Astrocyte of the hippocampus (primary cell): Measurements from ENCODE around the gene HES5.
A peak's percentile ranks its signal among the peaks of the same experiment; 100 is the strongest.
"Not testable (repeated sequence)": the region's sequence is repeated elsewhere in the genome, so short reads cannot be mapped to it uniquely, and the experiment has no call there.

ENCODE experiments used
- DNase-seq: peaks from one replicate; pipeline ENCODE4 v3.0.0; 2011; ENCODE audit warnings: low read depth, low spot score

Gene HES5, protein sequence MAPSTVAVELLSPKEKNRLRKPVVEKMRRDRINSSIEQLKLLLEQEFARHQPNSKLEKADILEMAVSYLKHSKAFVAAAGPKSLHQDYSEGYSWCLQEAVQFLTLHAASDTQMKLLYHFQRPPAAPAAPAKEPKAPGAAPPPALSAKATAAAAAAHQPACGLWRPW

DNA sequence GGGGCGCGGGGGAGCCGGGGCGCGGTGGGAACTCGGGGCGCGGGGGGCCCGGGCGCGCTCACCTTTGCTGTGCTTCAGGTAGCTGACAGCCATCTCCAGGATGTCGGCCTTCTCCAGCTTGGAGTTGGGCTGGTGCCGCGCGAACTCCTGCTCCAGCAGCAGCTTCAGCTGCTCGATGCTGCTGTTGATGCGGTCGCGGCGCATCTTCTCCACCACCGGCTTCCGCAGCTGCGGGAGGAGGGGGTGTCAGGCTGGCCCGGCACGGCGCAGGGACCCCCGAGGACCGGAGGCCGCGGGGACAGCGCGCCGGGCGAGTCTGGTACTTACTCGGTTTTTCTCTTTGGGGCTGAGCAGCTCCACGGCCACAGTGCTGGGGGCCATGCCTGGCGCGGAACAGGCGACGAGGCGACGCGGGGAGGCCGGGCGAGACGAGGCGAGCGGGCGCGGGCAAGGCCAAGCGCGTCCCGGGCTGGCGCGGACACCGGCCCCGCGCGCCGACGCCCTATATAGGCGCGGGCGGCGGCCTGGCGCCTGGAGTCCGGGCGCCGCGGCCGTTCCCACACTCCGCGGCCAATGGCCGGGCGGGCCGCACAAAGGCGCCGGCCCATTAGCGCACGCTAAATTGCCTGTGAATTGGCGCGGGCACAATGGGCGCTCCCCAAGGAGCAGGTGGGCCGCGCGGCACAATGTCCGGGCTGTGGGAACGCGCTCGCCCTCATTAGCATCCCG lies at the start of gene HES5:
Gene HES5 (minus strand): TSS at position 480 of the 729 bp plus-strand sequence. CDS start 99 bp downstream, at position 381.
- DNase-seq: peak; percentile 67

DNA sequence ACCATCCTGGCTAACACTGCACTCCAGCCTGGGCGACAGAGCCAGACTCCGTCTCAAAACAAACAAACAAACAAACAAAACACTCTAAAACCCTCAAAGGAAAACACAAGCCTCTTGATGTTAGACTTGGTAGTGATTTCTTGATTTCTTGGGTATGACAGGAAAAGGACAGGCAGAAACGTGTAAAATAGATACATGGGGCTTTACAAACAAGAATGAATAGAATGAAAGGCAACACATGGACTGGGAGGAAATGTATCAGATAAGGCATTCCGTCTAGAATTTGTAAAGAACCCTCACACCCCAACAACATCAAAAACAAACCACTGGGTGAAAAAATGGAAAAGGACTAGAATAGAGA lies 48.7 kb upstream of the HES5 start:
- no peak for DNase-seq

DNA sequence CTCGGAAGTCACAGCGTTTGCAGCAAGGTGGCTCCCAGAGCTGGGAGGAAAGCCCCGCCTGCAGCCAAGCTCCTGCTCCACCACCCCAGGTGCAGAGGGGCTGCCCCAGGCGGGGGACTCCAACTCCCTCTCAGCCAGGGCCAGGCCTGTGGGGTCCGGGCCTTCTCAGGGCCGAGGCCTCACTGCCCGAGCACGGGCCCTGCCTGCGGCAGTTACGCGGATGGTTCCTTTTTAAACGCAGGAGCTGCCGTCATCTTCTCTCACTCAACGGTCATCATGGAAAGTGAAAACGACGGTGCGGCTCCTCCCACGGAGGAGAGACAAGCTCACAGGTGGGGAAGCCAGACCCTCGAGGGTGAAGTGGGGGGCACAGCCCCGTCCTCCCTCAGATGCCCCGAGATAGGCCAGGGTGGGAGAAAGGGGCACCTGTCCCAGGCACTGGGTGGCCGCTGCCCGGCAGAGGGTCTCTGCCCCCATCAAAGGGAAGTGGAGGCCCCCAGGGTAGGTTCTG lies 47.6 kb upstream of the HES5 start:
- DNase-seq: not testable (repeated sequence)

DNA sequence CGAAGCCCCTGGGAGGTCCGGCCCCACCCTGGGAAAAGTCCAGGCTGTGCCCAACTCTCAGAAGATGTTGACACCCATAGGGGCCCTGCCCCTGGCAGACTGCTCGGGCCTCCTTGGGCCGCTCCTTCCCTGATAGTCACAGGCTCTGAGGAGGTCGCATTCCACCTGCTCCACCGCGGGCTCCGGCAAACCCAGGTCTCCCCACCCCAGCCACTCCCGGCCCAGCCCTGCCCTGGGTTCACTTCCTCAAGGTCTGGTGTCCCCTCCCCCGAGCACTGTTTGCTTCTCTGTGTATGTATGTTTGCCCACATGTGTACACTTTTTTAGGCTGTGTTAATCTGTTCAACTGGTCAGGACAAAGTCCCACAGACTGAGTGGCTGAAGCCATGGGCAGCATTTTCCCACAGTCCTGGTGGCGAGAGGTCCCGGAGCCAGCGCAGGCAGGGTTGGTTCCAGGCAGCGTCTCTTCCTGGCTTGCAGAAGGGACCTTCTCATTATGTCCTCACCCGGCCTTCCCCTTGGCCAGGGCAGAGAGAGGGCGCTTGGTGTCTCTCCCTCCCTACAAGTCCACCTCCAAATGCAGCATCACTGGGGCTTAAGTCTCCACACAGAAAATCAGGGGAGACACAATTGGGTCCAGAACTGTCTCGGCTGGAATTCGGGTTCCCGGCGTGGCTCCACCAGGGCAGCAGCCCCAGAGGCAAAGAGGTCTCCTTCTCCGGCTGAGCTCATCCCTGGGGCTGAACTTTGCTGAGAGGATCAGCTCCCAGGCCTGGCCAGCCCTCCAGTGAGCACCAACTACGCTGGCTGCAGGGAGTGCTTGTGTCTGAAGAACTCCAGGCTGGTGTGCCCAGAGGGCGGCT lies 46.0 kb upstream of the HES5 start:
- DNase-seq: no peak

DNA sequence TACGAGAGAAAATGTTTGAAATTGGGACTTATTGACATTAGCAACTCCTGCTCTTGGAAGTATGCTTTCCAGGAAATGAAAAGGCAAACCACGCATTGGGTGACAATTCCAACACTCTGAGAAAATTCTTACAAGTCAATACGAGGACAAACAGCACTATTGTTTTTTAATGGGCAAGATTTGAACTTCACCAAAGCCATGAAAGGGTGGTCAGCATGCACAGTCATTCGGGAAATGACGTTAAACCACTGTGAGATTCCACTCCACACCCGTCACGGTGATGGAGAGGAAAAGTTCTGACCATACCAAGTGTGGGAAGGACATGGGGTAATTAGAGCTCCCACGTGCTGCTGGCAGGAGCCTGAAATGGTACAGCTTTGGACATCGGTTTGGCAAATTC lies 44.3 kb upstream of the HES5 start:
- no peak for DNase-seq

DNA sequence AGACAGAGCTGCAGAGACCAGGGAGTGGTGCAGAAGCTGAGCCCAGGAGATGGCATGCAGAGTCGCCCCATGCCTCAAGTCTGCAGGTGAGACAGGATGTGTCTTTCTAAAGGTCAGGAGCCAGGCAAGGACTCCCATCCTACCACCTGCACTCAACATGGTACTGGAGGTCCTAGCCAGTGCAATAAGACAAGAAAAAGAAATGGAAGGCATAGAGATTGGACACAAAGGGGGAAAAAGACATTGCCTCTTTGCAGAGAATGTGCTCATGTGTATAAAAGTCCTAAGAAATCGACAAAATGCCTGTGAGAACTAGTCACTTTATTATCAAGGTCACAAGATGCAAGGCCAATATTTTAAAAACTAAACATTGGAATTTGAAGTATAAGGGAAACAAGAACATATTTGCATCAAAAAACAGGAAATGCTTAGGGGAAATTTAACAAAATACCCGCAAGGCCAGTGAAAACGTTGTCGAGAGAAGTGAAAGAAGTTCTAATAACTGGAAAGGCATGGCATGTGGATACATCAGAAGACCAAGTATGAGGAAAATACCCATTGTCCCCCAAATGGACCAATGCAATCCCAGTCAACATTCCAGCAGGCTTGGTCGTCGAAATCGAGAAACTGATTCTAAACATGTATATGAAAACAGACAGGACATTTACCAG lies 43.3 kb upstream of the HES5 start:
- no peak for DNase-seq

DNA sequence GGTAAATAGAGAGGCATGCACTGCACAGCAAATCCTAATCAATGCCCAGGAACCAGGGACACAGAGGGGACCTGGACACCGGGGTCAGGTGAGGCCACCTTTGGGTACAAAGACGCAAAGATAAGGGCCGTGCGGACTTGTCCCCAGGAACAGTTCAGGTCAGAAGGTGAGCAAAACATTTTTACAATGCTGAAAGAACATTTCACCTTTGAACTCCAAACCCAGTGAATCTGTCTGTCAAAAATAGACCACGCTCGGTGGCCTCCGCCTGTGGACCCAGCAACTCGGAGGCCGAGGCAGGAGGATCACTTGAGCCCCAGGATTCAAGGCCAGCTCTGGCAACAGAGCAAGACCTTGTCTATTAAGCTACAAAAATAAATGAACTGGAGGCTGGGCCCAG lies 41.3 kb upstream of the HES5 start:
- no peak for DNase-seq

DNA sequence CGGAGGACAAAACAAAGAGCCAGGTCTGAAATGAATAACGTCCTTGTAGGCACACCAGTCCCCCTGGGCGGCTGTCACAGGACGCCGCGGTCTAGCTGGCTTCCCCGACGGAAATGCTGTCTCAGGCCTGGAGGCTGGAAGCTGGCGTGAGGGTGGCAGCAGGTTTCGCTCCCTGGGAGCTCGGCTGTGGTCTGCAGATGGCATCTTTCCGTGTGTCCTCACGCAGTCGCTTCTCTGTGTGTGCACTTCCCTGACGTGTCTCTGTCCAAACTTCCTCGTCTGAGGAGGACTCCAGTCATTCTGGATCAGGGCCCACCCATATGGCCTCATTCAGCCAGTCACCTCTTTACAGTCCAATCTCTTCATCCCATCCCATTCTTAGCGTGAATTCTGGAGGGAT lies 40.3 kb upstream of the HES5 start:
- DNase-seq: no peak

DNA sequence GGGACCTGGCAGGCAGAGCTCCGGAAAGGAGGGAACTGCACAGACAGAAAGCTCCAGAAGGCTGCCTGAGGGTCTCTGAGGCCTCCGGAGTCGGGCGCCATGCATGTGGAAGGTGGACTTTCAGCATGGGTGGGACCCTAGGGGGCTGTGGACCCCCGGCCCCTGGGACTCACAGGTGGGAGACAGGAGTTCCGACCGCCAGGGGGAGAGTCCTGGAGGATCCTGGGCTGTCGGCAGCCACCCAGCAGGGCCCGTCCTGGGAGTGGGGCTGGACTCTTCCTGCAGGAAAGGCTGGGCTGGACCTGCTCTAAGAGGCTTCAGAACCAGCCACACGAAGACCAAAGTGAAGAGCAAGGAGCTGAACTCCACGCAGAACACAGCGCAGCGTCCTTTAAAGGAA lies 39.6 kb upstream of the HES5 start:
- DNase-seq: not testable (repeated sequence)

DNA sequence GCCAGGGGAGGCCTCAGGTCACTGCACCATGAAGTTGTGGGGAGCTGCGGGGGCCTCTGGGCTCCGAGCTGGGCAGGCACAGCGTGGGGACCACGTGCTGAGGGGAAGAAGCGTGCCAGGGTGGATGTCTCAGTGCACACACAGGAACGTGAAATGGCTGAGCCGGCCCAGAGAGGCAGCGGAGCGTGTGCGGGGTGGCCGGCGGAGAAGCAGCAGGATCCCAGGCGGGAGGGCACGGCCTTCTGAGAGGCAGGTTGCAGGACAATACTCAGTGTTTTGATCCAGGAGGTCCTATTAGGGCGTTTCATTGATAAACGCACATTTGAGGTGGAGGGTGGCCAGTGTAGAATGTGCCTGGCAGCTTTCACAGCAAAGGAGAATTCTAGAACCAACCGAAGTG lies 39.0 kb upstream of the HES5 start:
- no peak for DNase-seq

DNA sequence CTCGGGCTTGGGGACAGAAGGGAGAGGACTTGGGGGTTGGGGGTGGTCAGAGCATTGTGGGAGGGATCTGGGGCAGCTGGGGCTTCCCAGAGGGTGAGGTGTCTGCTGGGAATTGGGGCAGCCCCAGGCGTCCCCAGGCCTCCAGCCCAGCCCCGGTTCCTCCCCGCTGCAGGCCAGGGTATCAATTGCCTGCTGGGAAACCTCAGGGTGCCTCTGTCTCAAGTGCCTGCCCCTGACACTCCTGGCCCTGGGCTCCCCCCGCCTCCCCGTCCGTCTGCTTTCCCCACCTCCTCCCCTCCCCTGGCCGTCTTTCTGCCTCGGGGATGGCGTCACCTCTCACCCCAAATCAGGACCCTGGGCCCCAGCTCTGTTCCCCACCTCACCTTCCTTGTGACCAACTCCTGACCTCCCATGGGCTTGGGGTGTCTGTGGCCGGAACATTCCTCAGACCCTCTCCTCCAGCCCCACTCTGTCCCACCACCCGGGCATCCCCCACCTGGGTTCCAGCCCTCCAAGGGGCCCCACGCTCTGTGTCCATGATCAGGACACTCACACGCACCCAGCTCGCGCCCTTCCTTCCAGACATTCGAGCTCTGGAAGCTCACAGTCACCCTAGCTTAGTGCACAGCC lies 38.2 kb upstream of the HES5 start:
- DNase-seq: not testable (repeated sequence)

DNA sequence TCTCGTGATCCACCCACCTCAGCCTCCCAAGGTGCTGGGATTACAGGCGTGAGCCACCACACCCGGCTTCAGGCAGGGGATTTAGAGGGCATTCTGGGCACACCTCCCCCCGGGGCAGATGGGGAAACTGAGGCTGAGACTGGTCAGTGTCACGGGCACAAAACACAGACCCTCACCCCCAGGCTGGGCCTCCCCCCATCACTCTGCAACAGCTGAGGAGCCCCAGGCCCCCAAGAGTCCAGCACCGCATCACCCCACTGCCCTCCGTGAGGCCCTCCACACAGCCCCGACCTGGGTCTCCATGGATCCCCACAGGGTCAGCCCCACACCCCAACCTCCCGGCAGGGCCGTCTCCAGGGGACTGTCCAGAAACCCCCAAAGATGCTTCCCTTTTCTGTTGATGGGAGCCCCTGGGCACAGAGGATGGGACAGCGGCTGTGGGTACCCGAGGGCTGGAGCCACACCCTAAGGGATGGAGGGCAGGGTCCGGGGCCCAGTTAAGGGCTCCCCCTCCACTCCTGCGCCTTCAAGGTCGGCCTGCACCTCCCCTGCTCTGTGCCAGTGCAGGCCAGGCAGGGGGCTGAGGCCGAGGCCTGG lies 37.1 kb upstream of the HES5 start:
- DNase-seq: no peak

DNA sequence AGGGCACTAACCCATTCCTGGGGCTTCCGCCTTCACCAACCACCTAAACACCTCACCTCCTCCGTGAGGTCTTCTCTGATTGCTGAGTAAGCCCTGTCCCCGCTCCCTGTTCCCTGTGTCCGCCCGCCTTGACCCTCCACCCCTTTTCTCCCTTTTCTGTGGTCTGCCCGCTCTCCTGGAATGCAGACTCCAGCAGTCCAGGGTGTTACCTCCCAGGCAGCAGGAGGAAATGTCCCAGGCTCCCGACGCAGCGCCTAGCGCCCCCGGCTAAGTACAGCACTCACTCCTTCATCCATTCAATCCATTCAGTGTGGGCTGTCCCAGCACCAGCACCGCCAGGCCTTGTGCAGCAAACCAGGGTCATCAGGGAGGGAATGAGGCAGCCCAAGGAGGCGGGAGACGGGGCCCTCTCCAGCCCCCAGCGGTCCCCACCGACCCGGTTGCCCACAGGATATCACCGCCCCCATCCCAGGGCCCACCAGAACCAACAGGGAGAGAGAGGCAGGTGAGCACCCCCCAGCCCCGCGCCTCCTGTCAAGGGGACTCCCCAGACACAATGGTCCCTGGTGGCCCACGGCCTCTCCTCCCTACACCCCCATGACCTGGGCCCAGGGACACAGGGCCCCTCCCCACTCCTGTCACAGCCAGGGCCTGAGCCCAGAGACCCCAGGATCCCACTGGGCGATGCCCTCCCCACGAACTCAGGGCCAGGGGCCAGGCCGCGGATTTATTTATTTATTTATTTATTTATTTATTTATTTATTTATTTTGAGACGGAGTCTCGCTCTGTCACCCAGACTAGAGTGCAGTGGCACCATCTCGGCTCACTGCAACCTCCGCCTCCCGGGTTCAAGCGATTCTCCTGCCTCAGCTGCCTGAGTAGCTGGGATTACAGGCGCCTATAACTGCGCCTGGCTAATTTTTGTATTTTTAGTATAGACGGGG lies 36.3 kb upstream of the HES5 start:
- DNase-seq: peak; percentile 75

DNA sequence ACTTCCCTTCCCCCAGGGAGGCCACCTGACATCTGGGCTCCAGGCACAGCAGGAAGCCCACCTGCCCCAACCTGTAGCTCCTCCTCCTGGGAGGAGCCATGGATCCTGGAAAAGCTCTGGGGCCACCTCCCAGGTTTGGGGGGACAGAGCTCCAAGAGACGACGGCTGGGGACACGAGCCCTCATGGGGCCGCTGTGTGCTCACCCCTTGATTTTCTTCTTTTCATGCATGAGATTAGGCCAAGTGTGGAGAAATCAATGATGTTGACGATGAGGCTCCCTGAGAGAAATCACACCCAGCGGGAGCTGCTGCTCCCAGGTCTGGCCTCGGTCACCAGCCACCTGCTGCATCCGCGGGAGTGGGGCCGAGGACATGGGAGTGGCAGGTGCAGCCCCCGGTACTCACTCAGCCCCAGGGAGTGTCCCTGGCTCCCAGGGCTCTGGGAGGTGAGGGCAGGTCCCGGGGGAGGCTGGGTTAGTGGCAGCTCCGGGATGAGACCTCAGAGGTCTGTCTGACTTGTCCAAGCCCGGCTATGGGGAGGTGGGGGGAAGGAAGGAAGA lies 34.8 kb upstream of the HES5 start:
- DNase-seq: no peak

DNA sequence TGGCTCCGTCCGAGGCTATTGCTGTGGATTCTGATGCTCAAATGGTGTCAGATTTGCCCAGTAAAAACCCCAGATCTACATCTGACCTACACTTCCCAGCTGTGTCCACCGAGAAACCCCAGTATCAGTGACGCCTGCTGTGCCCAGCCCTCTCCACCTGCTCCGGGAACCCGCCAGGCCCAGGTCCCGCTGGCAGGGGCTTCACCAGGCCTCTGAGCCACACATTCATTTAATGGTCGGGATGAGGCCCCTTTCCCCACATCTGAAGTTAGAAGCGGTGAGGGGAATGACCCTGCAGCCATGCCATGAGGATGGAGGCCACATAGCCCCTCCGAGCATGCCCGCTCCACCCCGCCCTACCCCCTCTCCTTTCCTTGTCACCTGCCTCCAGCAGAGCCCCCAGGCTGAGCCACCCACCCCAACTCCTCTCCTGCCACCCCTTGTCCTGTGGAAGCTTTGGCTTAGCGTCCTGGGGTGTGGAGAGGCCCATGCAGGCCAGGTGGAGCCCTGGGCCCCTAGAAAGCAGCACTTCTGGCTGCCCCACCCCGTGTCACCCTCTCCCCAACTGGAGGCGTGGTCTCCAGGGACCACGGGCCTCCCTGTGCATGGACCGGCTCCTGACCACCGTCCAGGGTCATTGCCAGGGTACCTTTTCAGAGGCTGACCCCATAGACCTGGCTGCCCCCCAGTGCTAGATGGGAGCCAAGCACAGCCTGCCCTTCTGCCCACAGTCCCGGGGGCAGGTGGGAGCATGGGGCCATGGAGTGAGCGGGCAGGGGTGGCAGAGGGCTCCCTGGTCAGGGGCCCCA lies 34.1 kb upstream of the HES5 start:
- DNase-seq: no peak

DNA sequence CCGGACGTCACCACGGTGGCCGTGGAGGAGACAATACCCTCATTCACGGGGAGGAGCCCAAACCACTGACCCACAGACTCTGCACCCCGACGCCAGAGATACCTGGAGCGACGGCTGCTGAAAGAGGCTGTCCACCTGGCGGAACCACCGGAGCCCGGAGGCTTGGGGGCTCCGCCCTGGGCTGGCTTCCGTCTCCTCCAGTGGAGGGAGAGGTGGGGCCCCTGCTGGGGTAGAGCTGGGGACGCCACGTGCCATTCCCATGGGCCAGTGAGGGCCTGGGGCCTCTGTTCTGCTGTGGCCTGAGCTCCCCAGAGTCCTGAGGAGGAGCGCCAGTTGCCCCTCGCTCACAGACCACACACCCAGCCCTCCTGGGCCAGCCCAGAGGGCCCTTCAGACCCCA lies 33.1 kb upstream of the HES5 start:
- no peak for DNase-seq

DNA sequence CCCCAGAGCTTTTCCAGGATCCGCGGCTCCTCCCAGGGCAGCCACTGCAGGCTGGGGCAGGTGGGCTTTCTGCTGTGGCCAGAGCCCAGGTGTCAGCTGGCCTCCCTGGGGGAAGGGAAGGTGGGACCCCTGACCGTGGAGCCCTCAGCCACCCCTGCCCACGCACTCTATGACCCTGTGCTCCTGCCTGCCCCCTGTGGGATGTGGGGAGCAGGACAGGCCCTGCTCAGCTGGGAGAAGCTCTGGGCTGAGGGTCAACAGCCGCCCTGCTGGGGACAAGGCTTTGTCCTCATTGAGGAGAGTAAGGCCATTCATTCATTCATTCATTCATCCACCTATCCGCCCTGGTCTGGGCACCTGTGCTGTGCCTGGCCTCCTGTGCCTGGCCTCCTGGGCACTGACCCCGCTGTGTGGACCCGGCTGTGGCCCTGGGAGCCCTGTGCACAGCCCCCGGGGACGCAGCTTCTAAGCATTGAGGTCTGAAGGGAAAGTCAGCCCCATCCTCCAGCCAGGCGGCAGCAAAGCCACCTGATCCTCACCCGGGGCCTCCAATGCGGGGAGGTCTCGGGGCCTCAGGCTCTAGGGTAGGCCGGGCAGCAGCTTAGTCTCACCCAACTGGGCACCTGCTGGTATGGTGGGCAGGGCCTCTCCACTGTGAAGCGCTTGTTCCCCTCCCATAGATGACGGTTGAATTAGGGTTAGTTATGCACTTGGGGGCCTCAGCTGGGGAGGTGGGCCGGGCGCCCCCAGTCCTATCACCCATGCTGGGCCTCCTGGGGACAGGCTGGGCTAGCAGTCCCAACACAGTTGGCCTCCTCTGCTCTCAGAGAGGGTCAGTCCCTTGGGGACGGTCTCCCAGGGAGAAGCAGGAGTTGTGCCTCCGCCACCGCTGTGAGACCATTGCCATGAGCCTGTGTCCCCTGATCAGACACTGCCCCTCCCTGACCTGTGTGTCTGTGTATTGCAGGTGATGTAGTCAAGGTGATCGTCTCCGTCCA lies 32.1 kb upstream of the HES5 start:
- no peak for DNase-seq

DNA sequence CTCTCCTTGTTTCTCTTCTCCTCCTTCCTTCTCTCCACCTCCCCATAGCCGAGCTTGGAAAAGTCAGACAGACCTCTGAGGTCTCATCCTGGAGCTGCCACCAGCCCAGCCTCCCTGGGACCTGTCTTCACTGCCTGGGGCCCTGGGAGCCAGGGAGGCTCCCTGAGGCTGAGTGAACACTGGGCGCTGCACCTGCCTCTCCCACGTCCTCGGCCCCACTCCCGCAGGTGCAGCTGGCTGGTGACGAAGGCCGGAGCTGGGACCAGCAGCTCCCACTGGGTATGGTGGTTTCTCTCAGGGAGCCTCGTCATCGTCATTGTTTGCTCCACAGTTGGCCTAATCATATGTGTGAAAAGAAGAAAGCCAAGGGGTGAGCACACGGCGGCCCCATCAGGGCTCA lies 31.4 kb upstream of the HES5 start:
- DNase-seq: no peak
